HEK293 (cell line): ENCODE measurements around the gene MRGPRD.

ENCODE experiments used
- PRDM1 ChIP-seq: fragments of 450-650 bp; formaldehyde crosslinking; IDR thresholded peaks from 2 replicates; pipeline ENCODE4; 2016; ENCODE audit warnings: missing biosample characterization, missing genetic modification characterization
- YY1 ChIP-seq: fragments of 450-650 bp; formaldehyde crosslinking; IDR thresholded peaks from 2 replicates; pipeline ENCODE4 v1.5.1; 2018; ENCODE audit warnings: missing biosample characterization, missing genetic modification characterization
- ZBTB7A ChIP-seq: fragments of 450-650 bp; formaldehyde crosslinking; IDR thresholded peaks from 2 replicates; pipeline ENCODE4 v1.5.1; 2016; ENCODE audit warnings: low read depth, missing biosample characterization, missing genetic modification characterization
- ZFP41 ChIP-seq: fragments of 450-650 bp; formaldehyde crosslinking; IDR thresholded peaks from 2 replicates; pipeline ENCODE4 v1.5.1; 2016; ENCODE audit warnings: missing biosample characterization, missing genetic modification characterization, borderline replicate concordance
- ZNF19 ChIP-seq: fragments of 450-650 bp; formaldehyde crosslinking; IDR thresholded peaks from 2 replicates; pipeline ENCODE4; 2016; ENCODE audit warnings: missing biosample characterization, missing genetic modification characterization, low read depth
- ZNF621 ChIP-seq: fragments of 450-650 bp; formaldehyde crosslinking; IDR thresholded peaks from 2 replicates; pipeline ENCODE4 v1.5.1; 2017; ENCODE audit warnings: missing biosample characterization, missing genetic modification characterization
- ZNF670 ChIP-seq: fragments of 450-650 bp; formaldehyde crosslinking; IDR thresholded peaks from 2 replicates; pipeline ENCODE4 v1.5.1; 2016; ENCODE audit warnings: missing biosample characterization, missing genetic modification characterization, low read depth
- ZNF768 ChIP-seq: fragments of 450-650 bp; formaldehyde crosslinking; IDR thresholded peaks from 2 replicates; pipeline ENCODE4 v1.5.1; 2018; ENCODE audit warnings: missing biosample characterization, mild to moderate bottlenecking, missing genetic modification characterization
- TF ChIP-seq, protein P1 (sequence below): fragments of 450-650 bp; formaldehyde crosslinking; IDR thresholded peaks from 2 replicates; pipeline ENCODE4 v1.5.1; 2016; ENCODE audit warnings: missing biosample characterization, missing genetic modification characterization
- TF ChIP-seq, protein P2 (sequence below): fragments of 450-650 bp; formaldehyde crosslinking; IDR thresholded peaks from 2 replicates; pipeline ENCODE4 v1.5.1; 2016; ENCODE audit warnings: missing biosample characterization, missing genetic modification characterization, borderline replicate concordance
- TF ChIP-seq, protein P3 (sequence below): fragments of 450-650 bp; formaldehyde crosslinking; IDR thresholded peaks from 2 replicates; pipeline ENCODE4 v1.5.1; 2016; ENCODE audit warnings: missing biosample characterization, missing genetic modification characterization
- TF ChIP-seq, protein P4 (sequence below): fragments of 450-650 bp; formaldehyde crosslinking; IDR thresholded peaks from 2 replicates; pipeline ENCODE4 v1.5.1; 2016; ENCODE audit warnings: missing biosample characterization, missing genetic modification characterization
- TF ChIP-seq, protein P5 (sequence below): fragments of 450-650 bp; formaldehyde crosslinking; IDR thresholded peaks from 2 replicates; pipeline ENCODE4 v1.5.1; 2017; ENCODE audit warnings: missing biosample characterization, missing genetic modification characterization
- TF ChIP-seq, protein P6 (sequence below): fragments of 450-650 bp; formaldehyde crosslinking; optimal IDR thresholded peaks from 2 replicates; pipeline ENCODE3; 2016; ENCODE audit warnings: missing biosample characterization, mild to moderate bottlenecking, missing genetic modification characterization

DNA sequence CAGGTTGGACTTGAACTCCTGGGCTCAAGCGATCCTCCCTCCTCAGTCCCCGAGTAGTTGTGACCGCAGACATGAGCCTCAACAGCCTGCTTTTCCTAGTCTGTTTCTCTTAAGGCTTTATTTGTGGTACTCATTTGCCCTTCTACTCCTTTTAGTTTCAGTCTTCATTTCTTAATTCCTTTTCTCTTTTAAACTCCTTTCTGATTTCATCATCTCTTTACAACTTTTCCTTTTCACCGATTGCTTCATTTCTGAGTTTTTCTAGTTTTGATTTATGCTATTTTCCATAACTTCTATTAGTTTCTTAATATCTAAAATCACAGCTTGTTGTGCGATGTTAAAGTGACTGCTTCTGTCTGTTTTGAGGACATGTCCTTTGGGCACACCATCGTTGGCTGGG, 49.5 kb upstream of the MRGPRD start:
- TF ChIP-seq ZBTB7A (tag by site-specific recombination) (no peak), PRDM1 (peak; percentile 28; the same call in 1 of the 2 replicates), ZNF768 (no peak), ZFP41 (tag by site-specific recombination) (no peak), ZNF621 (tag by site-specific recombination) (no peak), ZNF19 (tag by site-specific recombination) (no peak), YY1 (tag by site-specific recombination) (no peak), ZNF670 (tag by site-specific recombination) (no peak)
- TF ChIP-seq, protein P1, sequence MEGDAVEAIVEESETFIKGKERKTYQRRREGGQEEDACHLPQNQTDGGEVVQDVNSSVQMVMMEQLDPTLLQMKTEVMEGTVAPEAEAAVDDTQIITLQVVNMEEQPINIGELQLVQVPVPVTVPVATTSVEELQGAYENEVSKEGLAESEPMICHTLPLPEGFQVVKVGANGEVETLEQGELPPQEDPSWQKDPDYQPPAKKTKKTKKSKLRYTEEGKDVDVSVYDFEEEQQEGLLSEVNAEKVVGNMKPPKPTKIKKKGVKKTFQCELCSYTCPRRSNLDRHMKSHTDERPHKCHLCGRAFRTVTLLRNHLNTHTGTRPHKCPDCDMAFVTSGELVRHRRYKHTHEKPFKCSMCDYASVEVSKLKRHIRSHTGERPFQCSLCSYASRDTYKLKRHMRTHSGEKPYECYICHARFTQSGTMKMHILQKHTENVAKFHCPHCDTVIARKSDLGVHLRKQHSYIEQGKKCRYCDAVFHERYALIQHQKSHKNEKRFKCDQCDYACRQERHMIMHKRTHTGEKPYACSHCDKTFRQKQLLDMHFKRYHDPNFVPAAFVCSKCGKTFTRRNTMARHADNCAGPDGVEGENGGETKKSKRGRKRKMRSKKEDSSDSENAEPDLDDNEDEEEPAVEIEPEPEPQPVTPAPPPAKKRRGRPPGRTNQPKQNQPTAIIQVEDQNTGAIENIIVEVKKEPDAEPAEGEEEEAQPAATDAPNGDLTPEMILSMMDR, result no peak
- TF ChIP-seq, protein P2, sequence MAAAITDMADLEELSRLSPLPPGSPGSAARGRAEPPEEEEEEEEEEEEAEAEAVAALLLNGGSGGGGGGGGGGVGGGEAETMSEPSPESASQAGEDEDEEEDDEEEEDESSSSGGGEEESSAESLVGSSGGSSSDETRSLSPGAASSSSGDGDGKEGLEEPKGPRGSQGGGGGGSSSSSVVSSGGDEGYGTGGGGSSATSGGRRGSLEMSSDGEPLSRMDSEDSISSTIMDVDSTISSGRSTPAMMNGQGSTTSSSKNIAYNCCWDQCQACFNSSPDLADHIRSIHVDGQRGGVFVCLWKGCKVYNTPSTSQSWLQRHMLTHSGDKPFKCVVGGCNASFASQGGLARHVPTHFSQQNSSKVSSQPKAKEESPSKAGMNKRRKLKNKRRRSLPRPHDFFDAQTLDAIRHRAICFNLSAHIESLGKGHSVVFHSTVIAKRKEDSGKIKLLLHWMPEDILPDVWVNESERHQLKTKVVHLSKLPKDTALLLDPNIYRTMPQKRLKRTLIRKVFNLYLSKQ, result no peak
- TF ChIP-seq, protein P3, sequence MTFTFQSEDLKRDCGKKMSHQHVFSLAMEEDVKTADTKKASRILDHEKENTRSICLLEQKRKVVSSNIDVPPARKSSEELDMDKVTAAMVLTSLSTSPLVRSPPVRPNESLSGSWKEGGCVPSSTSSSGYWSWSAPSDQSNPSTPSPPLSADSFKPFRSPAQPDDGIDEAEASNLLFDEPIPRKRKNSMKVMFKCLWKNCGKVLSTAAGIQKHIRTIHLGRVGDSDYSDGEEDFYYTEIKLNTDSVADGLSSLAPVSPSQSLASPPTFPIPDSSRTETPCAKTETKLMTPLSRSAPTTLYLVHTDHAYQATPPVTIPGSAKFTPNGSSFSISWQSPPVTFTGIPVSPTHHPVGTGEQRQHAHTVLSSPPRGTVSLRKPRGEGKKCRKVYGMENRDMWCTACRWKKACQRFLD (tag by site-specific recombination), result no peak
- TF ChIP-seq, protein P4, sequence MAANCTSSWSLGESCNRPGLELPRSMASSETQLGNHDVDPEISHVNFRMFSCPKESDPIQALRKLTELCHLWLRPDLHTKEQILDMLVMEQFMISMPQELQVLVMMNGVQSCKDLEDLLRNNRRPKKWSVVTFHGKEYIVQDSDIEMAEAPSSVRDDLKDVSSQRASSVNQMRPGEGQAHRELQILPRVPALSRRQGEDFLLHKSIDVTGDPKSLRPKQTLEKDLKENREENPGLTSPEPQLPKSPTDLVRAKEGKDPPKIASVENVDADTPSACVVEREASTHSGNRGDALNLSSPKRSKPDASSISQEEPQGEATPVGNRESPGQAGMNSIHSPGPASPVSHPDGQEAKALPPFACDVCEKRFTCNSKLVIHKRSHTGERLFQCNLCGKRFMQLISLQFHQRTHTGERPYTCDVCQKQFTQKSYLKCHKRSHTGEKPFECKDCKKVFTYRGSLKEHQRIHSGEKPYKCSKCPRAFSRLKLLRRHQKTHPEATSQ (tag by site-specific recombination), result no peak
- TF ChIP-seq, protein P5, sequence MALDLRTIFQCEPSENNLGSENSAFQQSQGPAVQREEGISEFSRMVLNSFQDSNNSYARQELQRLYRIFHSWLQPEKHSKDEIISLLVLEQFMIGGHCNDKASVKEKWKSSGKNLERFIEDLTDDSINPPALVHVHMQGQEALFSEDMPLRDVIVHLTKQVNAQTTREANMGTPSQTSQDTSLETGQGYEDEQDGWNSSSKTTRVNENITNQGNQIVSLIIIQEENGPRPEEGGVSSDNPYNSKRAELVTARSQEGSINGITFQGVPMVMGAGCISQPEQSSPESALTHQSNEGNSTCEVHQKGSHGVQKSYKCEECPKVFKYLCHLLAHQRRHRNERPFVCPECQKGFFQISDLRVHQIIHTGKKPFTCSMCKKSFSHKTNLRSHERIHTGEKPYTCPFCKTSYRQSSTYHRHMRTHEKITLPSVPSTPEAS, result no peak
- TF ChIP-seq, protein P6, sequence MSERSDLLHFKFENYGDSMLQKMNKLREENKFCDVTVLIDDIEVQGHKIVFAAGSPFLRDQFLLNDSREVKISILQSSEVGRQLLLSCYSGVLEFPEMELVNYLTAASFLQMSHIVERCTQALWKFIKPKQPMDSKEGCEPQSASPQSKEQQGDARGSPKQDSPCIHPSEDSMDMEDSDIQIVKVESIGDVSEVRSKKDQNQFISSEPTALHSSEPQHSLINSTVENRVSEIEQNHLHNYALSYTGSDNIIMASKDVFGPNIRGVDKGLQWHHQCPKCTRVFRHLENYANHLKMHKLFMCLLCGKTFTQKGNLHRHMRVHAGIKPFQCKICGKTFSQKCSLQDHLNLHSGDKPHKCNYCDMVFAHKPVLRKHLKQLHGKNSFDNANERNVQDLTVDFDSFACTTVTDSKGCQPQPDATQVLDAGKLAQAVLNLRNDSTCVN (tag by site-specific recombination), result no peak
